ENCODE data around the gene GJC1.

The GJC1 gene

DNA sequence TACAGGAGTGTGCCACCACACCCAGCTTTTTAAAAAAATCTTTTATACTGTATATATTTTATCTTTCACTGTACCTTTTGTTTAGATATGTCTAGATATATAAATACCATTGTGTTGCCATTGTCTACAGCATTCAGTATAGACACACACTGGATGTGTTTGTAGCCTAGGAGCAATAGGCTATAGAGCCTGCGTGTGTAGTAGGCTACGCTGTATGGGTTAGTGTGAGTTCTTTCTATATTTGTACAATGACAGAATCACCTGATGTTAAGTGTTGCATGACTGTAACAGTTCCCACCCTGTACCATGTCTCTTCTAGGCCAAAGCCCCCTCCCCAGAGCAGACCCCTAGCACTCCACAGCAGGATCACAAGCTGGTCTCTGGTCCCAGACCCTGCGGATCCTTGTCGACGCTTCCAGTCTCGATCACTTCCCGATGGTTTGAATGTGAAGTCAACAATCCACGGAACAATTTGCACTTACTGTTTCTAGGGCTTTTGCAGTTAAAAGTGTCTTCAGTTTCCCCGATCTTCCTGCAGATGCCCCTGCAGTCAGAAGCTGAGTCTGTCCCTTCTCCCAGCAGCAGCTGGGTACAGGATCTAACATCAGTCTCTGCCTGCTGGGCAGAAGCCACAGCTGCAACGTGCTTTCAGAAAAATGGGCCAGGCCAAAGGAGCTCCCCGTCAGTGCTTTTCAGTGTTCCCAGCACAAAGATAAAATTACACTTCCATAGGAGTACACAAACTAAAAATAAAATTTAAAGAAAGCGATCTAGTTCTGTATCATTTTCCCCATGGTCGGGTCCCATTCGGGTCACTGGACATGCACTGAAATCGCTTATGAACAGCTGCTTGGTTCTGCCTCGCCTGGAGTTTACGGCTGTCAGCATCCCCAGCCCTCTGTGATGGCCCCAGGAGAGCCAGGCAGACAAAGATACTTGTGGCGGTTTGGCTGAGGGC is 35.9 kb downstream of the GJC1 start:
- no peak overlapping the region for H3K4me3 ChIP-seq (ENCODE audit: low read depth in 1 of 2, low read length in 2 of 2)
- TF ChIP-seq, protein P1, sequence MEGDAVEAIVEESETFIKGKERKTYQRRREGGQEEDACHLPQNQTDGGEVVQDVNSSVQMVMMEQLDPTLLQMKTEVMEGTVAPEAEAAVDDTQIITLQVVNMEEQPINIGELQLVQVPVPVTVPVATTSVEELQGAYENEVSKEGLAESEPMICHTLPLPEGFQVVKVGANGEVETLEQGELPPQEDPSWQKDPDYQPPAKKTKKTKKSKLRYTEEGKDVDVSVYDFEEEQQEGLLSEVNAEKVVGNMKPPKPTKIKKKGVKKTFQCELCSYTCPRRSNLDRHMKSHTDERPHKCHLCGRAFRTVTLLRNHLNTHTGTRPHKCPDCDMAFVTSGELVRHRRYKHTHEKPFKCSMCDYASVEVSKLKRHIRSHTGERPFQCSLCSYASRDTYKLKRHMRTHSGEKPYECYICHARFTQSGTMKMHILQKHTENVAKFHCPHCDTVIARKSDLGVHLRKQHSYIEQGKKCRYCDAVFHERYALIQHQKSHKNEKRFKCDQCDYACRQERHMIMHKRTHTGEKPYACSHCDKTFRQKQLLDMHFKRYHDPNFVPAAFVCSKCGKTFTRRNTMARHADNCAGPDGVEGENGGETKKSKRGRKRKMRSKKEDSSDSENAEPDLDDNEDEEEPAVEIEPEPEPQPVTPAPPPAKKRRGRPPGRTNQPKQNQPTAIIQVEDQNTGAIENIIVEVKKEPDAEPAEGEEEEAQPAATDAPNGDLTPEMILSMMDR (IDR thresholded peaks at IDR 0.05; ENCODE audit: borderline replicate concordance, extremely low read depth, low read length, poor library complexity, severe bottlenecking): no peak
- no peak for TF ChIP-seq EZH2 (IDR thresholded peaks at IDR 0.05; ENCODE audit: borderline replicate concordance, low read depth, low read length, severe bottlenecking)
- no peaks in the 10 kb centered on the region; the same call in 1 of the 2 replicates for H4K20me1 ChIP-seq (ENCODE audit: insufficient read depth, low read length)
- DNase-seq (no peak), ATAC-seq (ENCODE audit: insufficient read depth, low read depth) (no peak)
- H3K27ac ChIP-seq (ENCODE audit: low read length): no peak overlapping the region
- H3K9ac ChIP-seq (ENCODE audit: low read depth, low read length): no peak overlapping the region
- H3K36me3 ChIP-seq (ENCODE audit: insufficient read depth, low read length): peaks cover 5% of the 10 kb centered on the region; the same call in 1 of the 2 replicates
- H3K27me3 ChIP-seq (ENCODE audit: insufficient read depth, low read length, poor library complexity): no peaks in the 10 kb centered on the region
- H3K4me1 ChIP-seq (ENCODE audit: insufficient read depth, low read length): no peaks in the 10 kb centered on the region
- H3K9me3 ChIP-seq (ENCODE audit: insufficient read depth, low read length, severe bottlenecking): no peaks in the 10 kb centered on the region
- no peaks in the 10 kb centered on the region for H3K79me2 ChIP-seq (ENCODE audit: insufficient read depth, low read length)
- no peak overlapping the region for H2AFZ ChIP-seq (ENCODE audit: low read depth, low read length)
- H3K4me2 ChIP-seq (ENCODE audit: insufficient read depth, low read length): no peak overlapping the region

DNA sequence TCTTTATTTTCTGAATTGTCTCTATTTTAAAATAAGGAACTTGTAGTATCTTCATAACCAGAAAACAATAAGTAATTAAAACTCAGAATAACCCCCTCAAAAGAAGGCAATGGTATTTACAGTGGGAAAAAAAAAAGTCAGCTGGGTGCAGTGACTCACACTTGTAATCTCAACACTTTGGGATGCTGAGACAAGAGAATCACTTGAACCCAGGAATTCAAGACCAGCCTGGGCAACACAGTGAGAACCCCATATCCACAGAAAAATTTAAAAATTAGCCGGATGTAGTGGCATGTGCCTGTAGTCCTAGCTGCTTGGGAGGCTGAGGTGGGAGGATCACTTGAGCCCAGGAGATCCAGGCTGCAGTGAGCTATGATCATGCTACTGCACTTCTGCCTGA is 37.8 kb downstream of the GJC1 start:
- Histone ChIP-seq H3K27ac (ENCODE audit: low read length) (no peak overlapping the region), H3K4me3 (ENCODE audit: low read depth in 1 of 2, low read length in 2 of 2) (no peak overlapping the region), H2AFZ (ENCODE audit: low read depth, low read length) (no peak overlapping the region), H4K20me1 (ENCODE audit: insufficient read depth, low read length) (no peaks in the 10 kb centered on the region), H3K4me1 (ENCODE audit: insufficient read depth, low read length) (no peaks in the 10 kb centered on the region), H3K79me2 (ENCODE audit: insufficient read depth, low read length) (no peaks in the 10 kb centered on the region), H3K36me3 (ENCODE audit: insufficient read depth, low read length) (no peaks in the 10 kb centered on the region), H3K9me3 (ENCODE audit: insufficient read depth, low read length, severe bottlenecking) (no peaks in the 10 kb centered on the region), H3K4me2 (ENCODE audit: insufficient read depth, low read length) (no peak overlapping the region), H3K9ac (ENCODE audit: low read depth, low read length) (no peak overlapping the region), H3K27me3 (ENCODE audit: insufficient read depth, low read length, poor library complexity) (no peaks in the 10 kb centered on the region)
- no peak for TF ChIP-seq EZH2 (IDR thresholded peaks at IDR 0.05; ENCODE audit: borderline replicate concordance, low read depth, low read length, severe bottlenecking)
- TF ChIP-seq, protein P1 (IDR thresholded peaks at IDR 0.05; ENCODE audit: borderline replicate concordance, extremely low read depth, low read length, poor library complexity, severe bottlenecking): no peak
- DNase-seq (no peak), ATAC-seq (ENCODE audit: insufficient read depth, low read depth) (no peak)

- H2AFZ ChIP-seq (ENCODE audit: low read depth, low read length): no peak overlapping the region
- H3K4me1 ChIP-seq (ENCODE audit: insufficient read depth, low read length): no peaks in the 10 kb centered on the region
- no peaks in the 10 kb centered on the region for H3K27me3 ChIP-seq (ENCODE audit: insufficient read depth, low read length, poor library complexity)
- DNase-seq (no peak), ATAC-seq (ENCODE audit: insufficient read depth, low read depth) (no peak)
- H3K4me3 ChIP-seq (ENCODE audit: low read depth in 1 of 2, low read length in 2 of 2): no peak overlapping the region
- no peaks in the 10 kb centered on the region for H3K79me2 ChIP-seq (ENCODE audit: insufficient read depth, low read length)
- no peak overlapping the region for H3K27ac ChIP-seq (ENCODE audit: low read length)
- H3K9ac ChIP-seq (ENCODE audit: low read depth, low read length): no peak overlapping the region
- H3K9me3 ChIP-seq (ENCODE audit: insufficient read depth, low read length, severe bottlenecking): no peaks in the 10 kb centered on the region
- H4K20me1 ChIP-seq (ENCODE audit: insufficient read depth, low read length): no peaks in the 10 kb centered on the region
- TF ChIP-seq, protein P1 (IDR thresholded peaks at IDR 0.05; ENCODE audit: borderline replicate concordance, extremely low read depth, low read length, poor library complexity, severe bottlenecking): no peak
- no peak for TF ChIP-seq EZH2 (IDR thresholded peaks at IDR 0.05; ENCODE audit: borderline replicate concordance, low read depth, low read length, severe bottlenecking)
- H3K4me2 ChIP-seq (ENCODE audit: insufficient read depth, low read length): no peak overlapping the region
- no peaks in the 10 kb centered on the region for H3K36me3 ChIP-seq (ENCODE audit: insufficient read depth, low read length)
These were observed 41.9 kb downstream of the GJC1 start for GRCh38 chr17:44788139-44788538.

Data from DND-41 (cell line).